Right kidney (tissue), 1 donor: ENCODE results near the gene TBL3.

Experiments
- DNase-seq: peaks from one replicate; pipeline ENCODE4 v3.0.0-alpha.2; 2016

TBL3 gene

DNA sequence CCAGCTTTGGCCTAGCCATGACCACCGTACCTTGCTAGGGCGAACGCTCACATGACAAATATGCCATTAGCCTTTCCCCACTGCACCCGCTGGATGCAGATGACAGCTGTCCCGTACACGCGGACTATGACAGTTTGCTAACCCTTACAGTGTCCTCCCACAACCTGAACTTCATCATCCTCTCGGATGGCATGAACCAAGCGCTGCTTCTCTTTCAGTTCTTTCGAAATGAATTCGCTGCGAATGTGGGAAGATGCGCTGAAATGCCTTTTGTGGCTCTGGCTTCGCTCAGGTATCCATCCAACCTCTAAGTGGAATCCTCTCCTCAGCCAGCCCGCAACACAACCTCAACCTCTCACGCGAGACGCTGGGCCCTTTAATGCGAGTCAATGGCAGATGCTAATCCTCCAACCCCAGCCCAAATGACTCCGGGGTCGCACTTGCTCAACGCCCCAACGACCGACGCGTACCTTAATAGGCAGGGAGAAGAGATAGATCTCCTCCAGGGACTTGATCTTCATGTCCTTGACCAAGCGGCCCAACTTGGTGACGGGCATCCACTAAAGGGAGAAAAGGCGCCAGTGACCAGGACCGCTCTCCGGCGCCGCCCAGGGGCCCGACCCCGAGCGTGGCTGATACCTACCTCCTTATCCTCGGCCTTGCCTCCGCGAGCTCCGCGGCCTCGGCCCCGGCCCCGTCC is 7.9 kb upstream of the TBL3 start:
- DNase-seq: no peak

DNA sequence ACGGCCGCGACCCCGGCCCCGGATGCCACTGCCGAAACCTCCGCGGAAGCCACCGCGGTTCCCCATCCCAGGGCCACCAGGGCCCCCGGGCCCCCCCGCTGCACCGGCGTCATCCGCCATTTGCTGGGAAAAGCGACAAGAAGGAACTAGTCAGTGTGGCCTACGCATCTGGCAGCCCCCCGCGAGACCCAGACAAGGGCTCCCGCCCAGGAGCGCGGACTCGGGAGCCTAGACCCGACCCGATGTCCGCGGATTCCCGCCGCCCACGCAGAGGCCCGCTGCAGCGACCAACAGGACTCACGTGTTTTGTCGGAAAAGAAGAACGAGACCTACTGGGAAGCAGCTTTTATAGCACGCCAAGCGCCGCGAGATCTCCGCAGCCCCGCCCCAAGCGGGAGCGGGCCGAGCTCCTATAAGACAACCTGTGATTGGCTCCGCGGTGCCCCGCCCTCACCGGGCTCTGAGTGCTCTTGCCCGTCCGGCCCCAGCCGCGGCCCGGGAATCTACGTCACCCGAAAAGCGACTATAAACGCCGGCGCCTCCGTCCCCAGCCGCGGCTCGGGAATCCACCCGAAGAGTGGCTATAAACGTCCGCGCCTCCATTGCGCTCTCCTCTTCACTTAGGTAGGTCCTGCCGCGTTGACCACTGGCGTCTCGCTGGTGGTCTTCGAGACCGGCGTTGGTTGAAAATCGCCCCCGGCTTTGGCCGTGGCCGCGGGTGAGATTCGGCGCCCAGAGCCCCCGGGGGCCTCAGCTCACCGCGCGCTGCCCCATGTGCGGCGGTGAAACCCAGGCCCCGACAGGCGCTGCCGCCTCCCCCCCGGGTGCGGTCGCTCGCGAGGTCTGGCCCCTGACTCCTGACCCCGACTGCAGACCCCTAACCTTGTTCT is 7.1 kb upstream of the TBL3 start, which contains the start of gene RPS2:
Gene RPS2 (minus strand): TSS at position 321 of the 890 bp plus-strand sequence. CDS start 201 bp downstream, at position 120.
- DNase-seq: peak; percentile 96

DNA sequence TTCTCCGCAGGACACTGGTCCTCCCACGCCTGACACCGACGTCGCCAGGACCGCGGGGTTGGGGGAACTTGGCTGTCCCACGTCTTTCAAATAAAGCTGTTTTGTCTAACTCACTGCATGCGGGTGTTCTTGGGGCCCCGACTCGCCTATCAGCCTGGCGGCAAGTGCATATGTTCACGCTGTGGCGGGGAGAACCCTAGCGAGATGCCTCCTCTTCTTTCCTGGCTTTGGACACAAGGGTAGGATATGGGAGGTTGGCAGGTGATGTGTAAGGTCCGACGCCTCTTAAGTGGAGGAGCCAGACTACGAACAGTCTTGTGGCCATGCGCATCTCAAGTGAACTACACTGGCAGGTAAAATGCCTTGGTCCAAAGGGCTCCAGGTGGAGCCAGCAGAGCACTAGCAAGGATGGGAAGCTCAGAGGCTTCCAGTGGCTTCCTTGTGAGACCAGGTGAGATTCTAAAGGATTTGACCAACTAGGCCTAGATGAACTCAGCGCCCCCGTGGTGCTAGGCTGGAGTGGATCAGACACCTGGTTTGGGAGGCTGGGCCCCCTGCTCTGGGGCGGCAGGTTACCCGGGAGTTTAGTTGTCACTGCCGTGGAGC is 6.4 kb upstream of the TBL3 start:
- DNase-seq: no peak

DNA sequence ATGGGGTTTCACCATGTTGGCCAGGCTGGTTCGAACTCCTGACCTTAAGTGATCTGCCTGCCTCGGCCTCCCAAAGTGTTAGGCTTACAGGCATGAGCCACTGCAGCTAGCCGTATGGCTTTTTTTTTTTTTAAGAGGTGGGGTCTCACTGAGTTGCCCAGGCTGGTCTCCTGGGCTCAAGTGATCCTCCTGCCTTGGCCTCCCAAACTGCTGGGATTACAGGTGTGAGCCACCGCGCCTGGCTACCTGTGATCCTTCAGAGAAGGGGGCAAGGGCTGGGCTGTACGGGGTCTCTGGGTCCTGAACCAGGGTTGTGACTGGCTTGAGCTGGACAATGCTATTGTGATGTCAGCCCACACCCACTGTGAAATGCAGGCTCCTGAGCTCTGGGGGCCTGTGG is 5.4 kb upstream of the TBL3 start, which contains the start of gene RNF151:
Gene RNF151 (plus strand): TSS at position 397 of the 400 bp plus-strand sequence. CDS start 26 bp downstream, outside the sequence.
- DNase-seq: no peak

DNA sequence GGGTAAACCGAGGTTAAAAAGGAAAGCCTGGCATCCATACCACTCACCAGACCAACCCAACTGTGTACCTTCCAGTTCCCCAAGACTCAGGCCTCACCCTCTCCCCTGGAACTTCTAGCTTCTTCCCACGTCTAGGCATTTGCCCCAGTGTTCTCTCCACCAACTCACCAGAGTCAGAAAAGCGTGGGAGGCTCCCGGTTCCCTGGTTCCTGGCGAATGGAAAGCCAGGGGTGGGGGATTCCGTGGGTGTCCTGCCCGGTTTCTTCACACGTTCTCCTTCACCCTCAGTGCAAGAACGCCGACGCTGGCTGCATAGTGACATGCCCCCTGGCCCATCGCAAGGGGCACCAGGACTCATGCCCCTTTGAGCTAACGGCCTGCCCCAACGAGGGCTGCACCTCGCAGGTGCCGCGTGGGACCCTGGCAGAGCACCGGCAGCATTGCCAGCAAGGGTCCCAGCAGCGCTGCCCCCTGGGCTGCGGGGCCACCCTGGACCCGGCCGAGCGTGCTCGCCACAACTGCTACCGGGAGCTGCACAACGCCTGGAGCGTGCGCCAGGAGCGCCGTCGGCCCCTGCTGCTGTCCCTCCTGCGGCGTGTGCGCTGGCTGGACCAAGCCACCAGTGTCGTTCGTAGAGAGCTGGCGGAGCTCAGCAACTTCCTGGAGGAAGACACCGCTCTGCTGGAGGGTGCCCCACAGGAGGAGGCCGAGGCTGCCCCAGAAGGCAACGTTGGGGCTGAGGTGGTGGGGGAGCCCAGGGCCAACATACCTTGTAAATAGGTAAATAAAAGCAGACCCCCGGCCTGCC is 3.5 kb upstream of the TBL3 start:
- no peak for DNase-seq

DNA sequence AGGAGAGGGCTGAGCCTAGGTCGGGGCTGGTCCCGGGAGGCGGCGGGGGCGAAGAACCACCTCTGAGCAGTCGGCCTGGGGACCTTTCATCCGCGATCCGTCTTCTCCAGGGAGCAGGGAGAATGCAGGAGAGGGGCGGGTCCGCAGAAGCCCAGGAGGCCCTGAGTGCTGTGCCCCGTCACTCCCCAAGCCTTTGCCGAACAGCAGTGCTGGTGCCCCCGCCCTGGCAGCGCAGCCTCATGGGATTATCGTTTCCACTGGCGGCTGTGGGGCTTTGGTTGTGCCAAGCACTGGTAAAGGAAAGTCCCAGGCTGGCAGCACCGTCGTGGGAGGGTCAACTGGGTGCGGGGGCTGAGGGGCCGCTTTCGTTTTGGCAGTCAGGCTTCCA is 631 bp downstream of the TBL3 start:
- no peak for DNase-seq

DNA sequence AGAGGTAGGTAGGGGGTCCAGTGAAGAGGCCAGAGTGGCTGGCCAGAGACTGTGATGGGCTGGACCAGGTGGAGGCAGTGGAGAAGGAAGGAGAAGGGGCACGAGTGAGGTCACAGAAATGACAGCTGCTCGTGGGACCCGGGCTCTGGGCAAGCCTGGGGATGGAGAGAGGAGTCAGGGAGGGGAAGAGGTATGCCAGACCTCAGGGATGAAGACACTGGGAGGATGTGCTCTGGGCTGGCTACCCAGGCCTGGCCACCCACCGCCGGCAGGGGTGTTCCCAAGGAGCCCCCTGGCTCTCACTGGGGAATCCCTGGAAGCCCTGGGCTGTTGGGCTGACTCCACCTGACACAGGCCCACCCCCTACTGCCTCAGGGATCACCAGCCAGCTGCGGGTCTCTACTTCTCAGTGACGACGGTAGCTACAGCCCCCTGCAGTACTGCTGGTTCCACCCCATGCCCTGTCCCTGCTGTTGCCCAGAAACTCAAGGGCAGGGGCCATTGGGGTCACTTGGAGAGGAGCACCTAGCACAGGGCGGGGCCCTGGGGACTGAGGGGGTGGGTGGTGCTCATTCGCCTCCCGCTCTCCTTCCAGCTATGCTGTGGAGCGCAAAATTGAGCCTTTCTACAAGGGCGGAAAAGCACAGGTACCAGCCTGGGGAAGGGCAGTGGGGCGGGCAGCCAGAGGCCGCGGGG is 1.8 kb downstream of the TBL3 start:
- DNase-seq: no peak

DNA sequence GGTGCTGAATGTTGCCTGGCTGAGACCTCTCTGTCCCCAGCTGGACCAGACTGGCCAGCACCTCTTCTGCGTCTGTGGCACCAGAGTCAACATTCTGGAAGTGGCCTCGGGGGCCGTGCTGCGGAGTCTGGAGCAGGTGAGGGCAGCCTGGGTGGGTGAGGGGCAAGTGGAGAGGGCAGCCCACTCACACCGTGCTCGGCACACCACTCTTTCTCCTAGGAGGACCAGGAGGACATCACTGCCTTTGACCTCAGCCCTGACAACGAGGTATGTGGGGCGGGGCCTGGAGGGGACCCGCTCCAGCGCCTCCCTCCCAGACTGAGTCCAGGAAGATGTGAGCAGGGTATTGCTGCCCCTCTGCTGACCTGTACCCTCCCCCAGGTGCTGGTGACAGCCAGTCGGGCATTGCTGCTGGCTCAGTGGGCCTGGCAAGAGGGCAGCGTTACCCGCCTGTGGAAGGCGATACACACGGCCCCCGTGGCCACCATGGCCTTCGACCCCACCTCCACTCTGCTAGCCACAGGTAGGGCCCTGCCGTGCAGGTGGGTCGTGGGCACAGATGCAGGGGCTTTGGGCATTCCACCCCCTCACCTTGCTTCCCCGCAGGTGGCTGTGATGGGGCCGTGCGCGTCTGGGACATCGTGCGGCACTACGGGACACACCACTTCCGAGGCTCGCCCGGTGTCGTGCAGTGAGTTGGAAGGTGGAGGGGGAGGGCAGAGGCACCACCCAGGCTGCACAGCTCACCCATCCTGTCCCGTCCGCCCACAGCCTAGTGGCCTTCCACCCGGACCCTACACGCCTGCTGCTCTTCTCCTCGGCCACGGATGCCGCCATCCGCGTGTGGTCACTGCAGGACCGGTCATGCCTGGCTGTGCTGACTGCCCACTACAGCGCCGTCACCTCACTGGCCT is 2.6 kb downstream of the TBL3 start:
- no peak for DNase-seq

DNA sequence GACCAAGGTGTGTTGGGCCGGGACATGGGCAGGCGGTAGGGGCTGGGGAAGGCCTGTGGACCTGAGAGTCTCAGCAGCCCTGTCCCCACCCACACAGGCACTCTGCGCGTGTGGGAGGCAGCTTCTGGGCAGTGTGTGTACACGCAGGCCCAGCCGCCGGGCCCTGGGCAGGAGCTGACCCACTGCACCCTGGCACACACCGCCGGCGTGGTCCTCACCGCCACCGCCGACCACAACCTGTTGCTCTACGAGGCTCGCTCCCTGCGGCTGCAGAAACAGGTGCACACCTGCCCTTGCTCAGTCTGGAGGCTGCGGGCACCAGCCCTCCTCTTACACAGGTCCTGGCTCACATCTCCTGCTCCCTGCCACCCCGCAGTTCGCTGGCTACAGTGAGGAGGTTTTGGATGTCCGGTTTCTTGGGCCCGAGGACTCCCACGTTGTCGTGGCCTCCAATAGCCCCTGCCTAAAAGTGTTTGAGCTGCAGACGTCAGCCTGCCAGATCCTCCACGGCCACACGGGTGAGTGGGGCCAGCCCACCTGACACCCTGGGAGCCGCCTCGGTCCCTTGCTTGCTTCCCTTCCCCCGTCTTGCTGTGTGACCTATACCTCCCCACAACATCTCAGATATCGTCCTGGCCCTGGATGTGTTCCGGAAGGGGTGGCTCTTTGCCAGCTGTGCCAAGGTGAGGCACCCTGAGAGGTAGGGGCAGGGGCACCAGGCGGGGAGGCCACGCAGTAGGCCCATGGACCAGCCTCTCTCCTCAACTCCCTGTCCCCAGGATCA is 3.8 kb downstream of the TBL3 start:
- no peak for DNase-seq

DNA sequence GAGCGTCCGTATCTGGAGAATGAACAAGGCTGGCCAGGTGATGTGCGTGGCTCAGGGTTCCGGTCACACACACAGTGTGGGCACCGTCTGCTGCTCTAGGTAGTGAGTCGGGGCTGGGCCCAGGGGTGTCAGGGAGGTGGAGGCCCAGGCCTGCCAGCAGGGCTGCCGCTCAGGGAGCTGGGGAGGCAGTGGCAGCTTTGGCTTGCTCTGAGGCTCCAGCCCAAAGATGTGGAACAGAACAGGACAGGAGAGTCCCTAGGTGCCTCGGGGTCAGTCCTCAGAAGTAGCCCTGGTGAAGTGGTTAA is 4.3 kb downstream of the TBL3 start:
- DNase-seq: no peak

DNA sequence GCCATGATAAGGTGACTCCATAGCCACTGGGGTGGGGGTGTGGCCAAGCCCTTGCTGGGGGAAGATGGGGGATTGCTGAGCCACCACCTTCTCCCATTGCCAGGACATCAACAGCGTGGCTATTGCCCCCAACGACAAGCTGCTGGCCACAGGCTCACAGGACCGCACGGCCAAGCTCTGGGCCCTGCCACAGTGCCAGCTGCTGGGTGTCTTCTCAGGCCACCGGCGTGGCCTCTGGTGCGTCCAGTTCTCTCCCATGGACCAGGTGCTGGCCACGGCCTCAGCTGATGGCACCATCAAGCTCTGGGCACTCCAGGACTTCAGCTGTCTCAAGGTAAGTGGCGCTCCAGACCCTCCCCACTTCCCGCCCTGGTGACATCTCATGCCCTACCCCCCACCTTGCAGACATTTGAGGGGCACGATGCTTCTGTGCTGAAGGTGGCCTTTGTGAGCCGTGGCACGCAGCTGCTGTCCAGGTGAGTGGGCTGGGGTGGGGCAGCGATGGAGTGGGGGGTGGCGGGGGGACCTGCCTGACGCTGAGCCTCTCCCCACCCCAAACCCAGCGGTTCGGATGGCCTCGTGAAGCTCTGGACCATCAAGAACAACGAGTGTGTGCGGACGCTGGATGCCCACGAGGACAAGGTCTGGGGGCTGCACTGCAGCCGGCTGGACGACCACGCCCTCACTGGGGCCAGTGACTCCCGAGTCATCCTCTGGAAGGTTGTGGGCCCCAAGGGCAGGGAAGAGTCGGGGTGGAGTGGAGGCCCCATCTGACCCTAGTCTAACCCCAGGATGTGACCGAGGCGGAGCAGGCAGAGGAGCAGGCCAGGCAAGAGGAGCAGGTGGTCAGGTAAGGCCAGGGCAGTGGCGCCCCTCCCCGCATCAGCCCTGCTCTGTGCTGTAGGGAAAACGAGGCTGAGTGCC is 5.4 kb downstream of the TBL3 start:
- DNase-seq: no peak

DNA sequence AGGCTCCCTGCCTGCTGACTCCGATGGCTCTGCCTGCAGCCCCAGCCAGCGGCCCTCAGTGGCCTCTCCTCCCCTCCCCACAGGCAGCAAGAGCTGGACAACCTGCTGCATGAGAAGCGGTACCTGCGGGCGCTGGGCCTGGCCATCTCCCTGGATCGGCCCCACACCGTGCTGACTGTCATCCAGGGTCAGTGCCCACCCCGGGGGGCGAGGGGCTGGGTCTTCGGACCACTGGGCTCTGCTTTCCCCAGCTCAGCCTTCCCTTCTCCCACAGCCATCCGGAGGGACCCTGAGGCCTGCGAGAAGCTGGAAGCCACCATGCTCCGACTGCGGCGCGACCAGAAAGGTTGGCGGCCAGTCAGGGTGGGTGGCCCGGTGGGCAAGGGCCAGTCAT is 6.0 kb downstream of the TBL3 start:
- DNase-seq: no peak

DNA sequence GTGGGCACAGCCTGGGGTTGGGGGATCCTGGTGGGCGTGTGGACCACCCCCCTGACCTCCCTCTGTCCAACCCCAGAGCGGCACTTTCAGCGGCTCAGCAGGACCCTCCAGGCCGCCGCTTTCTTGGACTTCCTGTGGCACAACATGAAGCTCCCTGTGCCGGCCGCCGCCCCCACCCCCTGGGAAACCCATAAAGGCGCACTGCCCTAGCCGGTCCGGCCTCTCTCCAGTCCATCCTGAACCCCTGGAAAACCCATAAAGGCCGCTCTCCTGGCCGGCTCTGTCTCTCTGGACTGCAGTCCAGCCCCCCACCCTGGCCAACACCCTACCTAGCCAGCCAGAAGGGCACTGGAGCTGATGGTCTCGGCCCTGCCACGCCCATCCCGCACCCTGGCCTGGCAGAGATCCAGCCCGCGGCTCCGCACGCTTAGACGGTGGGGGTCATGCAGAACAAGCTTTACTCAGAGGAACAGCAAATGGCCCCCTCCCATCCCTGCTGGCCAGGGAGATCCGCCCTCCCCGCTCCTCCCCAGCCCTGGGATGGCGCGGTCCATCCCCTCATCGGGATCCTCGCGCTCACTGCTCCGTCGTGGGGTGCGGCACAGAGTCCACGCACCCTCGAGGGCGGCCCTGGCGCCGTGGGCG is 6.7 kb downstream of the TBL3 start:
- DNase-seq: no peak

DNA sequence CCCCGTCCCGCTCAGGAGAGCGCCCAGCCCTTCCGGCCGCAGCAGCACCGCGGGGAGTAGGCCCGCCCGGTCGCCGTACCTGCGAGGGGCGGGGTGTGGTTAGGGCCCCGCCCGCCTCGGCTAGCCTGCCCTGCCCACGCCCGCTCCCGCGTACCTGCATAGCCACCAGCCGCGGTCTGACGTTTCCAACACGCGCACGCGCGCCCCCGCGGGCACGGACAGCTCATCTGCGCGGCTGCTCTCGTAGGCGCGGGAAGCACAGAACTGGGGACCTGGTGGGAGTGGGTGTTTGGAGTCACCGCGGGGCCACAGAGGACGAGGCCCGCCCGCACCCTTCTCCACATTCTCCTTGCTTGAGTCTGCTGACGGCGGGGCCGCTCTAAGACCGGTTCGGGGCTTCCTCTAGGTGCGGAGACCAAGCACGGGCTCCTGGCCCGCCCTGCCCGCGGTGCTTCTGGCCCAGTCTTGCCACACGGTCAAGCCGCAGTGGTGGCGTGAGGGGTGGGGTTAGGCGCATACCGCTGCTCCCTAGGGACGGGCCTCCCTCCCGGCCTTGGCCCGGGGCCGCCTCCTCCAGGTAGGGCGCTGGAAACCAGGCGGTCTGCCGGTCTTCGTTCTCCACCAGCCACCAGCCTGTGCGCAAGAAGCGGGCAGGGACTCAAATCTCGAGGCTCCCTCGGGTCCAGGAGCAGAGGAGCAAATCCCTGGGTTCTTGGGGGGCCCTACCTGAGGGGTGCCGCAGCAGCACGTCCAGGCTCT is 7.6 kb downstream of the TBL3 start:
- DNase-seq: peak; percentile 53

DNA sequence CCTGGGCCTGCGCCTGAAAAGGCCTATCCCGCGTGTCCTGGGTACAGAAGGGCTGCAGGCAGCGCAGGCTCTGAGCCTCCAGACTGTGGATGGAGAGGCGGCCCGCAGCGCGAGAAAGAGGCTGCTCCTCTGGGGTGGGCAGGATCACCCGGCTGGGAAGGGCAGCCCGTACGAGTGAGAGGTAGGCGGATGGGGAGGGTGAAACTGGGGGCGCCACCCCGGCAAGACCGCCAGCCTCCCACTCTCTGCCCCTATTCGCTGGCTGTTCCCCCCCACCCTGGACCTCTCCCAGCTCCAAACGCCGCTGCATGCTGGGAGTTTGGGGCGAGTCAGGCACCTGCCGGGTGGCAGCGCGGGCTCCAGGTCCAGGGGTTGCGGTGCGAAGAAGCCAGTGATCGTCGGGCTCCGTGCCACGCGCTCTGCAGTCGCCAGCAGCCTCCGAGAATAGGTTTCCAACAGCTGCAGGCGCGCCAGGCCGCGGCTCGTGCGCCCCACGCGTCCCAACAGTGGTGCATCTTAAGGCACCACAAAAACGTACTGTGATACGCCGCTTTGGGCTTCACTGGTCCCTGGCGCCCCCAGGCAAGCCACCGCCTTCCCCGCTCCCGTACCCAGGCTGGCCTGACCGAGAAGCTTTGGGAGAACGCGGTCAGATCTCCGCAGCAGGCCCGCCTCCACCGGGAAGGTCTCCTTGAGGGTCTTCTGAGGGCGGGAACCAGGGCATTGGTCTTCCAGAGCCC is 8.3 kb downstream of the TBL3 start:
- peak; percentile 44 for DNase-seq

DNA sequence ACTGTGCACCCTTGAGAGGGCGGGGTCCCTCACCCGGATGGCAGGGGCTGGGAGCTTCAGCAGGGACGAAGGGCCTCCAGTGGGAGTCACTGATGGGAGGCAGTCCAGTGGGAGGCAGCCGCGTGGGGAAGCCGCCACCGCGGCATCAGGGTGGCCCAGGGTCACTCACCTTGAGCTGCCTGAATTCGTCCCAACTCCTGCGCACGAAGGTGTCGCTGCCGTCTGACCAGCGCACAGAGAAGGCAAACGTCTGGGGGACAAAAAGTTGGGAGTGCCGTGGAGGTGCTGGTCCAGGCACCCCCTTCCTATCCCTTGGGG is 8.9 kb downstream of the TBL3 start:
- DNase-seq: no peak

DNA sequence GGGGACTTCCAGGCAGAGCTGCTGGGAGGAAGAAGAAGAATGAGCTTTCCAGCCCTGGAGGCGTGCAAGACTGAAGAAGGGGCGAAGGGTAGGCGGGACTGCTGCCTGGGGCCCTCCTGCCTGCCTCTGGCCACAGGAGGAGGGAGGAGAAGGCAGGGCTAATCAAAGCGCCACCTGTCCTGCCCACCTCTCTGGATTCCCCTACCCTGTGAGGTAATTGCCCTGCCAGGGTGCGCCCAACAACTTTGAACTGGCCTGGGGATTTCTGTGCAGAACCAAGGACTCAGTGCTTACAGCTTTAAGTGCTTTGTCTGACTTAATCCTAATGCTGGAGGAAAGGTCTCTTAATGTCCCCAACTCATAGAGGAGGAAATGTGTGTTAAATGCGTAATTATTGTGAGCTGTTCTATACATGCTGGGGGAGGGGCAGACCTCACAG is 9.6 kb downstream of the TBL3 start, which contains the start of gene NOXO1:
Gene NOXO1 (minus strand): TSS at position 72 of the 439 bp plus-strand sequence. CDS start 290 bp downstream, outside the sequence.
- DNase-seq: no peak
